Kidney (tissue), 22 donors: Measurements from ENCODE around the gene INSIG2. TPM values are rescaled to one million over a fixed set of nuclear protein-coding genes. Genes with fewer than 3 reads are reported as not detected.
A peak's percentile ranks its signal among the peaks of the same experiment; 100 is the strongest.

Experiments used
- DNase-seq, 5 donors: peaks; one replicate each; pipeline ENCODE4 v3.0.0-alpha.2; 2013 to 2020
- FAIRE-seq: peaks from 2 replicates; lab custom pipeline; 2012; peaks lifted over from hg19 to GRCh38; lab: Jason Lieb, UNC
- H3K27ac ChIP-seq, 2 donors: one replicate each; pipeline ENCODE4 v1.7.0; 2013; ENCODE audit warnings: low read depth in 2 of 2, low read length in 2 of 2, inconsistent platforms in 1 of 2
- H3K27me3 ChIP-seq: one replicate; pipeline ENCODE4 v1.7.1; 2013; ENCODE audit warnings: low read length, inconsistent platforms; ENCODE audit not compliant: control insufficient read depth, insufficient read depth
- H3K36me3 ChIP-seq, 3 donors: one replicate each; pipeline versions ENCODE4 v1.7.0 to v1.7.1; 2013; ENCODE audit warnings: low read length in 3 of 3, control low read depth in 1 of 3, inconsistent platforms in 1 of 3; ENCODE audit not compliant: insufficient read depth in 3 of 3, control insufficient read depth in 2 of 3
- H3K4me1 ChIP-seq, 3 donors: one replicate each; pipeline versions ENCODE4 v1.7.0 to v1.7.1; 2013; ENCODE audit warnings: low read length in 3 of 3, inconsistent platforms in 1 of 3, low read depth in 1 of 3; ENCODE audit not compliant: control insufficient read depth in 2 of 3, insufficient read depth in 2 of 3
- H3K4me3 ChIP-seq, 3 donors: one replicate each; pipeline versions ENCODE4 v1.7.0 to v1.8.1; 2013; ENCODE audit warnings: low read length in 3 of 3, control low read depth in 1 of 3, inconsistent platforms in 1 of 3
- H3K9ac ChIP-seq, 3 donors: one replicate each; pipeline versions ENCODE4 v1.7.0 to v1.7.1; 2013; ENCODE audit warnings: low read length in 3 of 3, control low read depth in 1 of 3, inconsistent platforms in 1 of 3
- H3K9me3 ChIP-seq, 3 donors: one replicate each; pipeline versions ENCODE4 v1.7.0 to v1.7.1; 2013; ENCODE audit warnings: low read length in 3 of 3, control low read depth in 1 of 3, inconsistent platforms in 1 of 3; ENCODE audit not compliant: control insufficient read depth in 2 of 3, insufficient read depth in 1 of 3
- intact Hi-C: fragments of 100-400 bp; cut with DNase I; formaldehyde crosslinking; loops from one replicate; pipeline ENCODE4 v1.11.1; 2022
- long read RNA-seq, 10 donors: library from polyadenylated mRNA in 1 of 10; unstranded in 1 of 10; transcript quantifications; one replicate each; pipeline ENCODE4 v2.0.0 and lab custom pipeline, GENCODE V29; 2021 to 2026
- polyA plus RNA-seq: library from polyadenylated mRNA; stranded (reverse); fragments of 350-450 nt; fragmentation: Illumina TruSeq; extraction: RNeasy Lipid Tissue Mini Kit (QIAGEN cat#74804); gene quantifications from one replicate; pipeline ENCODE4 v1.2.3, GENCODE V29; 2014; ENCODE audit warnings: low read depth, low replicate concordance; ENCODE audit not compliant: insufficient read depth
- total RNA-seq: library from RNA; stranded (reverse); fragmentation: NEBNext Ultra II Directional; extraction: Animal tissue kit (Norgen Biotek cat#: 25700); gene quantifications from one replicate; pipeline ENCODE4 v1.2.1, GENCODE V29; 2021
- TF ChIP-seq, protein P1 (sequence below): IDR thresholded peaks from 3 replicates; pipeline ENCODE4 v1.5.1; 2012; ENCODE audit warnings: mild to moderate bottlenecking, moderate library complexity, borderline replicate concordance; ENCODE audit not compliant: insufficient read depth; ENCODE audit errors: extremely low read depth
- donor health status: control.
- donor health status: control.
- donor health status: control.
- donor health status: control.
- donor health status: control.
- donor health status: DM: yes; HTN: yes; CAD: no.
- donor health status: Normal renal cell carcinoma (clear cell type).

The INSIG2 gene
- total RNA-seq (29.0 TPM), polyA plus RNA-seq (18.4 TPM)
- long read RNA-seq, donor 1, partial matches to known transcripts = 0 of 6 reads
- long read RNA-seq, donor 1, other reads (novel, unspliced or antisense) = 0 of 6 reads
- long read RNA-seq, donor 2, transcript INSIG2-201 (6 exons, 2,590 nt) = major isoform, 12 of 13 reads
- long read RNA-seq, donor 2, partial matches to known transcripts = 0 of 13 reads
- long read RNA-seq, donor 2, other reads (novel, unspliced or antisense) = 0 of 13 reads
- long read RNA-seq, donor 3, transcript INSIG2-201 (6 exons, 2,590 nt) = major isoform, 14 of 22 reads
- long read RNA-seq, donor 3, partial matches to known transcripts = 6 of 22 reads
- long read RNA-seq, donor 3, other reads (novel, unspliced or antisense) = 0 of 22 reads
- long read RNA-seq, donor 4, transcript INSIG2-201 (6 exons, 2,590 nt) = major isoform, 8 of 13 reads
- long read RNA-seq, donor 4, transcript INSIG2-202 (5 exons, 574 nt) = minor isoform, 5 of 13 reads
- long read RNA-seq, donor 4, partial matches to known transcripts = 0 of 13 reads
- long read RNA-seq, donor 4, other reads (novel, unspliced or antisense) = 0 of 13 reads
- long read RNA-seq, donor 5 = 0 reads
- long read RNA-seq, donor 6, transcript INSIG2-201 (6 exons, 2,590 nt) = major isoform, 11 of 21 reads
- long read RNA-seq, donor 6, partial matches to known transcripts = 7 of 21 reads
- long read RNA-seq, donor 6, other reads (novel, unspliced or antisense) = 0 of 21 reads
- long read RNA-seq, donor 7, transcript INSIG2-201 (6 exons, 2,590 nt) = major isoform, 30 of 38 reads
- long read RNA-seq, donor 7, partial matches to known transcripts = 2 of 38 reads
- long read RNA-seq, donor 7, other reads (novel, unspliced or antisense) = 6 of 38 reads
- long read RNA-seq, donor 8, transcript INSIG2-201 (6 exons, 2,590 nt) = major isoform, 10 of 11 reads
- long read RNA-seq, donor 8, partial matches to known transcripts = 0 of 11 reads
- long read RNA-seq, donor 8, other reads (novel, unspliced or antisense) = 0 of 11 reads
- long read RNA-seq, donor 9, partial matches to known transcripts = 0 of 5 reads
- long read RNA-seq, donor 9, other reads (novel, unspliced or antisense) = 0 of 5 reads
- long read RNA-seq, donor 10, transcript INSIG2-201 (6 exons, 2,590 nt) = major isoform, 5 of 6 reads
- long read RNA-seq, donor 10, partial matches to known transcripts = 0 of 6 reads
- long read RNA-seq, donor 10, other reads (novel, unspliced or antisense) = 0 of 6 reads

DNA sequence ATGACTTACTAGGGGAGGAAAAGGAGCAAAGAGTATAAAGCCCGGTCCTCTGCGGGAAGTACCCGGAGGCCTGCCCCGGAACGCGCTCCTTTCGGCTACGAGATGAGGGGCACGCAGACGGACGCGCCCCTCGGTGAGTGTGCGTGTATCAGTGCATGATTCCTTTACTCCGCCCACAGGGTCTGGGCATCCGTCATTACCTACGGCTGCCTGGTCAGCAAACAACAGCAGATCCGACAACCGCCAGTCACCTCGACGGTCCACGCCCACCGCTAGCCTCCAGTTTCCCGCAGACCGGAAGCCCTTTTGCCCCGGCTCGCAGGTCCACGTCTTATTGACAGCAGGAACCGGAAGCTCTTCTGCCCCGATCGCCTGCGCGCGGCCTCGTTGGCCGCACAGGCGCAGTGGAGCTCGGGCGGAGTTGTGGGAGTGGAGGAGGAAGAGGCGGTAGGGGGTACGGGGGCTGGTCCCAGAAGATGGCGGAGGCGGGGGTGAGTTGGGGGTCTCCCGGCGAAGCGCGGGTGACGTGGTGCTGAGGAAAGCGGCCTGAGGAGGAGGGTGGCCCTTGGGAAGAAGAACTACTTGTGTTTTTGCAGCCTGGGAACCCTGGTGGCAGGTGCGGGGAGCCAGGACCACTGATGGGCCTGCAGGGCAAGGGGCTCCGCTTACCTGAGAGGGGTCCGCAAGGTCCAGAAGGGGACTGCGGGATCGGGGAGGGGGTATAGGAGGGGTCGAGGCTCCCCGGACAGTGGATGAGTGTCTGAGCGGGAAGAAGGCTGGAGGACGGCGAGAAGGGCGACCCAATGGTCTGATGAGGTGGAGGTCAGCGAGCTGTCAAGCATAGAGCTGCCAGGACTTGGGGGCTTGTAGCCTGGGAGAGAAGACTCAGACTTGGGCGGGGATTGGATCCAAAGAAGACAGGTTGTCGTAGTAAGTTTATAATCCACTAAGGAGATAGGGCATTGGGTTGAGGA is at the start of gene INSIG2:
Gene INSIG2 (plus strand): TSS at position 421 of the 974 bp plus-strand sequence. CDS start 8,086 bp downstream, outside the sequence.
- H3K27ac ChIP-seq = peak within 1 kb of the TSS; percentile 70 to 75
- H3K9me3 ChIP-seq = no peaks in the 10 kb centered on the region
- no peaks in the 10 kb centered on the region for H3K27me3 ChIP-seq
- H3K36me3 ChIP-seq = no peaks in the 10 kb centered on the region
- intact Hi-C loops = no loop called here
- FAIRE-seq (peak; percentile 58), DNase-seq (peak; percentile 98 to 99 (median 98))
- peak within 1 kb of the TSS; percentile 84 to 96 (median 91) for H3K4me3 ChIP-seq
- H3K9ac ChIP-seq = peak within 1 kb of the TSS; percentile 60 to 83 (median 78)
- TF ChIP-seq, protein P1, sequence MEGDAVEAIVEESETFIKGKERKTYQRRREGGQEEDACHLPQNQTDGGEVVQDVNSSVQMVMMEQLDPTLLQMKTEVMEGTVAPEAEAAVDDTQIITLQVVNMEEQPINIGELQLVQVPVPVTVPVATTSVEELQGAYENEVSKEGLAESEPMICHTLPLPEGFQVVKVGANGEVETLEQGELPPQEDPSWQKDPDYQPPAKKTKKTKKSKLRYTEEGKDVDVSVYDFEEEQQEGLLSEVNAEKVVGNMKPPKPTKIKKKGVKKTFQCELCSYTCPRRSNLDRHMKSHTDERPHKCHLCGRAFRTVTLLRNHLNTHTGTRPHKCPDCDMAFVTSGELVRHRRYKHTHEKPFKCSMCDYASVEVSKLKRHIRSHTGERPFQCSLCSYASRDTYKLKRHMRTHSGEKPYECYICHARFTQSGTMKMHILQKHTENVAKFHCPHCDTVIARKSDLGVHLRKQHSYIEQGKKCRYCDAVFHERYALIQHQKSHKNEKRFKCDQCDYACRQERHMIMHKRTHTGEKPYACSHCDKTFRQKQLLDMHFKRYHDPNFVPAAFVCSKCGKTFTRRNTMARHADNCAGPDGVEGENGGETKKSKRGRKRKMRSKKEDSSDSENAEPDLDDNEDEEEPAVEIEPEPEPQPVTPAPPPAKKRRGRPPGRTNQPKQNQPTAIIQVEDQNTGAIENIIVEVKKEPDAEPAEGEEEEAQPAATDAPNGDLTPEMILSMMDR = no peak
- peaks cover 0 to 14% (median 7%) of the 10 kb centered on the region in 3 donors for H3K4me1 ChIP-seq

DNA sequence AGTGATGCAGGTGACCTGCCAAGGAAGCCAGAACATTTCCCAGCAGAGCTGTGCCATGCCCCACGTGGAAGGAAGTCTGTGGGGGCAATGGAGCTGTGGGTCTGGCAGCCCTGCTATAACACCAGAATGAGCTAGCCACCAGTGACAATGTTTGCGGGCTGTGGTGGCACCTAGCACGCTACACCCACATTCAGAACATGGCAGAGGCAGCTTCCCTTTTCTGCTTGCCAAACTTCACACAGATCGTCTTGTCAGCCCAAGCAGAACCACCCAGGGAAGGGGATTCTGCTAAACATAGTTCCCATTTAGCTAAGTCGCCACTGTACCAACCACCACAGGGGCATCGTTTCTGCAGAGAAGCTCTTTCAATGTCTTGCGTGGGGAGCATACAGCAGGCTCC is 47.4 kb upstream of the INSIG2 start:
- Histone ChIP-seq H3K4me1 (no peaks in the 10 kb centered on the region), H3K27ac (no peak overlapping the region), H3K4me3 (no peak overlapping the region), H3K9me3 (peaks cover 0 to 2% (median 0%) of the 10 kb centered on the region in 3 donors), H3K36me3 (no peaks in the 10 kb centered on the region), H3K9ac (no peak overlapping the region), H3K27me3 (no peaks in the 10 kb centered on the region)
- TF ChIP-seq, protein P1 = no peak
- DNase-seq (no peak), FAIRE-seq (no peak)
- intact Hi-C loops = no loop called here
